HepG2 (cell line): ENCODE results near the gene NARS2. TPM values are rescaled to one million over a fixed set of nuclear protein-coding genes. Genes with fewer than 3 reads are reported as not detected.

ENCODE experiments used
- ATAC-seq: fragments of 200-7000 bp; cut with Tn5 transposase; 3 replicates; pipeline ENCODE4 v1.9.1; 2020; ENCODE audit warnings: mild to moderate bottlenecking, moderate library complexity
- BruUV-seq: library from RNA; stranded (reverse); fragments of 400-500 nt; replicated peaks from 2 replicates; lab custom pipeline; 2021; lab: Mats Ljungman, UMichigan
- CTCF ChIA-PET: fragments of 300-600 bp; formaldehyde crosslinking; extraction: SDS; loops from one replicate; lab custom pipeline; 2021; ENCODE audit warnings: low total read pairs, inconsistent platforms, low intra/inter-chr PET ratio; lab: Yijun Ruan, JAX
- POLR2A ChIA-PET: fragments of 350-600 bp; sonication (Branson Sonifier 250); formaldehyde crosslinking; loops from one replicate; lab custom pipeline; 2020; ENCODE audit warnings: antibody characterized with exemption, inconsistent platforms; lab: Yijun Ruan, JAX
- DNase-seq: peaks from one replicate; pipeline ENCODE4 v3.0.0-alpha.2; 2015; ENCODE audit warnings: low spot score
- FAIRE-seq: peaks from 3 replicates; lab custom pipeline; 2011; peaks lifted over from hg19 to GRCh38; lab: Jason Lieb, UNC
- H2AFZ ChIP-seq: one replicate; pipeline ENCODE4 v1.6.1; 2011; ENCODE audit warnings: low read length, inconsistent platforms
- H3K27ac ChIP-seq: fragments of 300-600 bp; 3 replicates; pipeline ENCODE4 v1.8.0; 2011; ENCODE audit warnings: mixed run types, mild to moderate bottlenecking, mixed read lengths, low read length, inconsistent platforms; ENCODE audit not compliant: insufficient read depth; ENCODE audit errors: extremely low read length
- H3K27me3 ChIP-seq, 2 experiments: fragments of 200-600 bp in 1 of 2; 2 replicates in 1 of 2; 3 replicates in 1 of 2; pipeline versions ENCODE4 v1.6.0 to v1.8.0; 2011; ENCODE audit warnings: low read length in 2 of 2, mild to moderate bottlenecking in 2 of 2, moderate library complexity in 2 of 2, inconsistent platforms in 1 of 2; ENCODE audit not compliant: insufficient read depth in 2 of 2, control insufficient read depth in 1 of 2
- H3K36me3 ChIP-seq, 2 experiments: fragments of 200-600 bp in 1 of 2; replicated peaks in 1 of 2; 2 replicates in 1 of 2; 3 replicates in 1 of 2; pipeline versions ENCODE4 v1.5.1 to v1.8.0; 2011; ENCODE audit warnings: low read length in 2 of 2, inconsistent platforms in 1 of 2; ENCODE audit not compliant: insufficient read depth in 2 of 2, control insufficient read depth in 1 of 2
- H3K4me1 ChIP-seq: 2 replicates; pipeline ENCODE4 v1.5.1; 2012; ENCODE audit warnings: low read length, inconsistent platforms; ENCODE audit not compliant: insufficient read depth
- H3K4me2 ChIP-seq: 2 replicates; pipeline ENCODE4 v1.6.0; 2011; ENCODE audit warnings: low read depth, low read length, inconsistent platforms
- H3K4me3 ChIP-seq, 3 experiments: fragments of 200-600 bp in 1 of 3; sonication (generic), shearing (Covaris generic) in 1 of 3; replicated peaks in 1 of 3; 2 replicates each; pipeline ENCODE4 v1.5.1; 2011 to 2016; ENCODE audit warnings: low read length in 3 of 3, inconsistent platforms in 2 of 3, low read depth in 2 of 3, mild to moderate bottlenecking in 2 of 3, control low read depth in 1 of 3, mixed read lengths in 1 of 3; ENCODE audit not compliant: insufficient read depth in 1 of 3
- H3K79me2 ChIP-seq: one replicate; pipeline ENCODE4 v1.6.1; 2011; ENCODE audit warnings: low read length, inconsistent platforms; ENCODE audit not compliant: insufficient read depth
- H3K9ac ChIP-seq: 2 replicates; pipeline ENCODE4 v1.6.0; 2011; ENCODE audit warnings: mild to moderate bottlenecking, low read depth, low read length, inconsistent platforms; ENCODE audit not compliant: insufficient read depth
- H3K9me3 ChIP-seq: 2 replicates; pipeline ENCODE4 v1.5.1; 2012; ENCODE audit warnings: mild to moderate bottlenecking, low read length
- H4K20me1 ChIP-seq: 2 replicates; pipeline ENCODE4 v1.6.0; 2011; ENCODE audit warnings: inconsistent platforms, mild to moderate bottlenecking, low read length, moderate library complexity; ENCODE audit not compliant: insufficient read depth
- CREM ChIP-seq, 2 experiments: sonication (generic) in 1 of 2; formaldehyde crosslinking in 1 of 2; IDR thresholded peaks; 2 replicates each; pipeline versions ENCODE4 v1.4.0 to v1.6.1; 2016 to 2020; ENCODE audit warnings: antibody characterized with exemption in 1 of 2, mild to moderate bottlenecking in 1 of 2, missing genetic modification reagents in 1 of 2
- FOXM1 ChIP-seq: sonication (generic); formaldehyde crosslinking; IDR thresholded peaks from 2 replicates; pipeline ENCODE4 v1.5.0; 2020; ENCODE audit warnings: missing genetic modification reagents
- GATAD2A ChIP-seq: IDR thresholded peaks from 2 replicates; pipeline ENCODE4 v1.6.1; 2016
- GZF1 ChIP-seq: sonication (generic); formaldehyde crosslinking; IDR thresholded peaks from 2 replicates; pipeline ENCODE4 v1.5.1; 2020; ENCODE audit warnings: mild to moderate bottlenecking, missing genetic modification reagents
- MTF2 ChIP-seq: sonication (generic); formaldehyde crosslinking; IDR thresholded peaks from 2 replicates; pipeline ENCODE4 v1.5.0; 2020; ENCODE audit warnings: missing genetic modification reagents, borderline replicate concordance
- SSRP1 ChIP-seq: IDR thresholded peaks from 2 replicates; pipeline ENCODE4 v1.6.1; 2016; ENCODE audit warnings: control low read depth
- ZNF263 ChIP-seq: sonication (generic); formaldehyde crosslinking; IDR thresholded peaks from 2 replicates; pipeline ENCODE4 v1.4.0; 2020; ENCODE audit warnings: missing genetic modification reagents
- ZNF317 ChIP-seq: sonication (generic); formaldehyde crosslinking; IDR thresholded peaks from 2 replicates; pipeline ENCODE4 v1.5.0; 2020; ENCODE audit warnings: mild to moderate bottlenecking, missing genetic modification reagents
- ZNF331 ChIP-seq: sonication (generic); formaldehyde crosslinking; IDR thresholded peaks from 2 replicates; pipeline ENCODE4 v1.4.0; 2020; ENCODE audit warnings: missing genetic modification reagents
- ZNF44 ChIP-seq: sonication (generic); formaldehyde crosslinking; IDR thresholded peaks from 2 replicates; pipeline ENCODE4 v1.5.1; 2020; ENCODE audit warnings: mild to moderate bottlenecking, missing genetic modification reagents
- ZNF558 ChIP-seq: sonication (generic); formaldehyde crosslinking; IDR thresholded peaks from 2 replicates; pipeline ENCODE4 v1.9.0; 2022; ENCODE audit warnings: mild to moderate bottlenecking, missing genetic modification reagents, borderline replicate concordance
- ZNF607 ChIP-seq: sonication (generic); formaldehyde crosslinking; IDR thresholded peaks from 2 replicates; pipeline ENCODE4 v1.5.1; 2020; ENCODE audit warnings: missing genetic modification reagents, mild to moderate bottlenecking, borderline replicate concordance
- ZSCAN25 ChIP-seq: sonication (generic); formaldehyde crosslinking; IDR thresholded peaks from 2 replicates; pipeline ENCODE4 v1.8.0; 2022; ENCODE audit warnings: mild to moderate bottlenecking, missing genetic modification reagents
- WGBS: methylation state at CpG from one replicate; pipeline ENCODE4 v1.1.6; 2017; ENCODE audit warnings: low lambda C conversion rate; 5-methylcytosine and 5-hydroxymethylcytosine counted together
- in situ Hi-C: cut with HindIII; loops from 2 replicates; pipeline ENCODE4 v1.10.0; 2017; ENCODE audit warnings: low pct_unique_long_range_greater_than_20kb; ENCODE audit not compliant: extremely low pct_ligation_motif_present
- intact Hi-C: fragments of 100-400 bp; cut with micrococcal nuclease; formaldehyde crosslinking; loops from one replicate; pipeline ENCODE4 v1.10.0; 2022; ENCODE audit not compliant: unreplicated experiment
- polyA plus RNA-seq, 8 experiments: library from polyadenylated mRNA; depleted of rRNA in 3 of 8; stranded (reverse) in 7 of 8; unstranded in 1 of 8; fragments of >200 nt; fragmentation: Illumina TruSeq in 4 of 8; extraction: Trizol in 4 of 8; gene quantifications; 2 replicates each; pipeline versions ENCODE4 v1.2.1 to v1.2.3, GENCODE V29; 2011 to 2016; ENCODE audit warnings: low read depth in 4 of 8, missing spikeins in 1 of 8, mixed read lengths in 1 of 8; ENCODE audit not compliant: insufficient read depth in 1 of 8
- total RNA-seq, 5 experiments: library from RNA; depleted of rRNA; stranded (reverse); fragments of >200 nt; fragmentation: Illumina TruSeq; extraction: Trizol; gene quantifications; 2 replicates each; pipeline ENCODE4 v1.2.3, GENCODE V29; 2016; ENCODE audit warnings: low read depth in 1 of 5
- TF ChIP-seq, protein P1 (sequence below): sonication (generic); formaldehyde crosslinking; IDR thresholded peaks from 2 replicates; pipeline ENCODE4 v1.4.0; 2020; ENCODE audit warnings: mild to moderate bottlenecking, missing genetic modification reagents
- TF ChIP-seq, protein P2 (sequence below): sonication (generic); formaldehyde crosslinking; conservative IDR thresholded peaks from 2 replicates; pipeline ENCODE4 v1.8.0; 2022; ENCODE audit warnings: mild to moderate bottlenecking, moderate library complexity, missing genetic modification reagents
- TF ChIP-seq, protein P3 (sequence below): sonication (generic); formaldehyde crosslinking; IDR thresholded peaks from 2 replicates; pipeline ENCODE4 v1.5.0; 2020; ENCODE audit warnings: mild to moderate bottlenecking, missing genetic modification reagents, moderate library complexity
- TF ChIP-seq, protein P4 (sequence below): sonication (generic); formaldehyde crosslinking; IDR thresholded peaks from 2 replicates; pipeline ENCODE4 v1.4.0; 2020; ENCODE audit warnings: missing genetic modification reagents

NARS2 gene
- total and polyA plus RNA-seq, 2 of the 13 experiments (the other 11 are each of a cell fraction or from before 2014, with no cell fraction given): 45.9 to 65.0 TPM

DNA sequence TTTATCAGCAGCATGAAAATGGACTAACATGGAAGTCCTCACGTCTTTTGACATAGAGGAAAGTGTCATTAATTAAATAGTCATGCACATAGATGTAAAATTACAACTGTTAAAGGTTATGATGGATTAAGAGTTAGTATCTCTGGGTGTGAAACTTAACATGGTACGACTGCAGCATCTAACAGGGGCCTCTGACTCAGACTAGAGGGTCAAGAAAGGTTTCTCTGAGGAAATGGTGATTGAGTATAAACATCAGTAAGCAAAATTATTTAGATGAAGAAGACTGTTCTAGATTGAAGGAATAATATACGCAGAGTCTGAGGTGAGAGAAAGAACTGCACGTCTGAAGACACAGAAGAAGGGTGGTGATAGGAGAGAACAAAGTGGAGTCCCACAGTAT lies 114.9 kb downstream of the NARS2 start:
- Histone ChIP-seq H3K4me3 (no peak overlapping the region), H4K20me1 (no peaks in the 10 kb centered on the region), H3K9ac (no peak overlapping the region), H3K4me1 (no peaks in the 10 kb centered on the region), H3K79me2 (no peaks in the 10 kb centered on the region), H3K27me3 (no peaks in the 10 kb centered on the region), H3K4me2 (no peak overlapping the region), H3K27ac (no peak overlapping the region), H3K36me3 (peaks cover 9 to 66% of the 10 kb centered on the region in 2 experiments), H2AFZ (no peak overlapping the region), H3K9me3 (no peaks in the 10 kb centered on the region)
- intact Hi-C loops: no loop called here
- ChIA-PET POLR2A (no interaction called here), CTCF (no interaction called here)
- WGBS: 97% methylated on average over 4 of the region's 4 CpGs
- no peak for DNase-seq
- no peak for ATAC-seq
- no TSS peak for BruUV-seq
- FAIRE-seq: no peak
- in situ Hi-C loops: no loop called here
- TF ChIP-seq, protein P1, sequence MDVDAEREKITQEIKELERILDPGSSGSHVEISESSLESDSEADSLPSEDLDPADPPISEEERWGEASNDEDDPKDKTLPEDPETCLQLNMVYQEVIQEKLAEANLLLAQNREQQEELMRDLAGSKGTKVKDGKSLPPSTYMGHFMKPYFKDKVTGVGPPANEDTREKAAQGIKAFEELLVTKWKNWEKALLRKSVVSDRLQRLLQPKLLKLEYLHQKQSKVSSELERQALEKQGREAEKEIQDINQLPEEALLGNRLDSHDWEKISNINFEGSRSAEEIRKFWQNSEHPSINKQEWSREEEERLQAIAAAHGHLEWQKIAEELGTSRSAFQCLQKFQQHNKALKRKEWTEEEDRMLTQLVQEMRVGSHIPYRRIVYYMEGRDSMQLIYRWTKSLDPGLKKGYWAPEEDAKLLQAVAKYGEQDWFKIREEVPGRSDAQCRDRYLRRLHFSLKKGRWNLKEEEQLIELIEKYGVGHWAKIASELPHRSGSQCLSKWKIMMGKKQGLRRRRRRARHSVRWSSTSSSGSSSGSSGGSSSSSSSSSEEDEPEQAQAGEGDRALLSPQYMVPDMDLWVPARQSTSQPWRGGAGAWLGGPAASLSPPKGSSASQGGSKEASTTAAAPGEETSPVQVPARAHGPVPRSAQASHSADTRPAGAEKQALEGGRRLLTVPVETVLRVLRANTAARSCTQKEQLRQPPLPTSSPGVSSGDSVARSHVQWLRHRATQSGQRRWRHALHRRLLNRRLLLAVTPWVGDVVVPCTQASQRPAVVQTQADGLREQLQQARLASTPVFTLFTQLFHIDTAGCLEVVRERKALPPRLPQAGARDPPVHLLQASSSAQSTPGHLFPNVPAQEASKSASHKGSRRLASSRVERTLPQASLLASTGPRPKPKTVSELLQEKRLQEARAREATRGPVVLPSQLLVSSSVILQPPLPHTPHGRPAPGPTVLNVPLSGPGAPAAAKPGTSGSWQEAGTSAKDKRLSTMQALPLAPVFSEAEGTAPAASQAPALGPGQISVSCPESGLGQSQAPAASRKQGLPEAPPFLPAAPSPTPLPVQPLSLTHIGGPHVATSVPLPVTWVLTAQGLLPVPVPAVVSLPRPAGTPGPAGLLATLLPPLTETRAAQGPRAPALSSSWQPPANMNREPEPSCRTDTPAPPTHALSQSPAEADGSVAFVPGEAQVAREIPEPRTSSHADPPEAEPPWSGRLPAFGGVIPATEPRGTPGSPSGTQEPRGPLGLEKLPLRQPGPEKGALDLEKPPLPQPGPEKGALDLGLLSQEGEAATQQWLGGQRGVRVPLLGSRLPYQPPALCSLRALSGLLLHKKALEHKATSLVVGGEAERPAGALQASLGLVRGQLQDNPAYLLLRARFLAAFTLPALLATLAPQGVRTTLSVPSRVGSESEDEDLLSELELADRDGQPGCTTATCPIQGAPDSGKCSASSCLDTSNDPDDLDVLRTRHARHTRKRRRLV (CRISPR knock-in tag): no peak
- TF ChIP-seq ZNF263: no peak
- no peak for TF ChIP-seq ZNF44 (CRISPR knock-in tag)
- TF ChIP-seq, protein P2, sequence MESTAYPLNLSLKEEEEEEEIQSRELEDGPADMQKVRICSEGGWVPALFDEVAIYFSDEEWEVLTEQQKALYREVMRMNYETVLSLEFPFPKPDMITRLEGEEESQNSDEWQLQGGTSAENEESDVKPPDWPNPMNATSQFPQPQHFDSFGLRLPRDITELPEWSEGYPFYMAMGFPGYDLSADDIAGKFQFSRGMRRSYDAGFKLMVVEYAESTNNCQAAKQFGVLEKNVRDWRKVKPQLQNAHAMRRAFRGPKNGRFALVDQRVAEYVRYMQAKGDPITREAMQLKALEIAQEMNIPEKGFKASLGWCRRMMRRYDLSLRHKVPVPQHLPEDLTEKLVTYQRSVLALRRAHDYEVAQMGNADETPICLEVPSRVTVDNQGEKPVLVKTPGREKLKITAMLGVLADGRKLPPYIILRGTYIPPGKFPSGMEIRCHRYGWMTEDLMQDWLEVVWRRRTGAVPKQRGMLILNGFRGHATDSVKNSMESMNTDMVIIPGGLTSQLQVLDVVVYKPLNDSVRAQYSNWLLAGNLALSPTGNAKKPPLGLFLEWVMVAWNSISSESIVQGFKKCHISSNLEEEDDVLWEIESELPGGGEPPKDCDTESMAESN (CRISPR knock-in tag): no peak
- no peak for TF ChIP-seq SSRP1 (CRISPR knock-in tag)
- no peak for TF ChIP-seq ZSCAN25 (CRISPR knock-in tag)
- TF ChIP-seq, protein P3, sequence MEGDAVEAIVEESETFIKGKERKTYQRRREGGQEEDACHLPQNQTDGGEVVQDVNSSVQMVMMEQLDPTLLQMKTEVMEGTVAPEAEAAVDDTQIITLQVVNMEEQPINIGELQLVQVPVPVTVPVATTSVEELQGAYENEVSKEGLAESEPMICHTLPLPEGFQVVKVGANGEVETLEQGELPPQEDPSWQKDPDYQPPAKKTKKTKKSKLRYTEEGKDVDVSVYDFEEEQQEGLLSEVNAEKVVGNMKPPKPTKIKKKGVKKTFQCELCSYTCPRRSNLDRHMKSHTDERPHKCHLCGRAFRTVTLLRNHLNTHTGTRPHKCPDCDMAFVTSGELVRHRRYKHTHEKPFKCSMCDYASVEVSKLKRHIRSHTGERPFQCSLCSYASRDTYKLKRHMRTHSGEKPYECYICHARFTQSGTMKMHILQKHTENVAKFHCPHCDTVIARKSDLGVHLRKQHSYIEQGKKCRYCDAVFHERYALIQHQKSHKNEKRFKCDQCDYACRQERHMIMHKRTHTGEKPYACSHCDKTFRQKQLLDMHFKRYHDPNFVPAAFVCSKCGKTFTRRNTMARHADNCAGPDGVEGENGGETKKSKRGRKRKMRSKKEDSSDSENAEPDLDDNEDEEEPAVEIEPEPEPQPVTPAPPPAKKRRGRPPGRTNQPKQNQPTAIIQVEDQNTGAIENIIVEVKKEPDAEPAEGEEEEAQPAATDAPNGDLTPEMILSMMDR: no peak
- TF ChIP-seq GZF1 (CRISPR knock-in tag): no peak
- TF ChIP-seq MTF2 (CRISPR knock-in tag): no peak
- TF ChIP-seq, protein P4, sequence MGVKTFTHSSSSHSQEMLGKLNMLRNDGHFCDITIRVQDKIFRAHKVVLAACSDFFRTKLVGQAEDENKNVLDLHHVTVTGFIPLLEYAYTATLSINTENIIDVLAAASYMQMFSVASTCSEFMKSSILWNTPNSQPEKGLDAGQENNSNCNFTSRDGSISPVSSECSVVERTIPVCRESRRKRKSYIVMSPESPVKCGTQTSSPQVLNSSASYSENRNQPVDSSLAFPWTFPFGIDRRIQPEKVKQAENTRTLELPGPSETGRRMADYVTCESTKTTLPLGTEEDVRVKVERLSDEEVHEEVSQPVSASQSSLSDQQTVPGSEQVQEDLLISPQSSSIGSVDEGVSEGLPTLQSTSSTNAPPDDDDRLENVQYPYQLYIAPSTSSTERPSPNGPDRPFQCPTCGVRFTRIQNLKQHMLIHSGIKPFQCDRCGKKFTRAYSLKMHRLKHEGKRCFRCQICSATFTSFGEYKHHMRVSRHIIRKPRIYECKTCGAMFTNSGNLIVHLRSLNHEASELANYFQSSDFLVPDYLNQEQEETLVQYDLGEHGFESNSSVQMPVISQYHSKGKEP (CRISPR knock-in tag): no peak
- no peak for TF ChIP-seq ZNF331 (CRISPR knock-in tag)
- no peak for TF ChIP-seq ZNF317 (CRISPR knock-in tag)
- TF ChIP-seq FOXM1 (CRISPR knock-in tag): no peak
- TF ChIP-seq ZNF558 (CRISPR knock-in tag): no peak
- TF ChIP-seq CREM (IDR thresholded peaks at IDR 0.05): no peak
- no peak for TF ChIP-seq CREM (CRISPR knock-in tag; IDR thresholded peaks at IDR 0.05)
- TF ChIP-seq ZNF607 (CRISPR knock-in tag): no peak
- TF ChIP-seq GATAD2A (CRISPR knock-in tag): no peak
